SU-DHL-6 (cell line): ENCODE measurements around the gene RGS16.

Experiments used
- EZH2phosphoT487 ChIP-seq: fragments of 200-600 bp; sonication (generic), shearing (Covaris generic); conservative IDR thresholded peaks from 2 replicates; pipeline ENCODE4 v1.6.1; 2018; ENCODE audit warnings: mild to moderate bottlenecking, antibody characterized with exemption, low read length, moderate library complexity, mixed read lengths
- TF ChIP-seq, protein P1 (sequence below): fragments of 200-600 bp; sonication (generic); IDR thresholded peaks from one replicate; pipeline ENCODE4 v1.5.1; 2017; ENCODE audit warnings: antibody characterized with exemption, mild to moderate bottlenecking, low read length, moderate library complexity; ENCODE audit not compliant: insufficient read depth, poor library complexity, severe bottlenecking

- TF ChIP-seq, protein P1, sequence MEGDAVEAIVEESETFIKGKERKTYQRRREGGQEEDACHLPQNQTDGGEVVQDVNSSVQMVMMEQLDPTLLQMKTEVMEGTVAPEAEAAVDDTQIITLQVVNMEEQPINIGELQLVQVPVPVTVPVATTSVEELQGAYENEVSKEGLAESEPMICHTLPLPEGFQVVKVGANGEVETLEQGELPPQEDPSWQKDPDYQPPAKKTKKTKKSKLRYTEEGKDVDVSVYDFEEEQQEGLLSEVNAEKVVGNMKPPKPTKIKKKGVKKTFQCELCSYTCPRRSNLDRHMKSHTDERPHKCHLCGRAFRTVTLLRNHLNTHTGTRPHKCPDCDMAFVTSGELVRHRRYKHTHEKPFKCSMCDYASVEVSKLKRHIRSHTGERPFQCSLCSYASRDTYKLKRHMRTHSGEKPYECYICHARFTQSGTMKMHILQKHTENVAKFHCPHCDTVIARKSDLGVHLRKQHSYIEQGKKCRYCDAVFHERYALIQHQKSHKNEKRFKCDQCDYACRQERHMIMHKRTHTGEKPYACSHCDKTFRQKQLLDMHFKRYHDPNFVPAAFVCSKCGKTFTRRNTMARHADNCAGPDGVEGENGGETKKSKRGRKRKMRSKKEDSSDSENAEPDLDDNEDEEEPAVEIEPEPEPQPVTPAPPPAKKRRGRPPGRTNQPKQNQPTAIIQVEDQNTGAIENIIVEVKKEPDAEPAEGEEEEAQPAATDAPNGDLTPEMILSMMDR, result no peak
- no peak for TF ChIP-seq EZH2phosphoT487
These were observed 33.6 kb upstream of the RGS16 start for GRCh38 chr1:182637769-182638168.
